Esophagus muscularis mucosa (tissue), 4 donors: Measurements from ENCODE around the gene RPS2.

Source experiments
- CTCF ChIP-seq, 3 experiments: fragments of 200-600 bp in 2 of 3; fragments of 450-650 bp in 1 of 3; sonication (generic) in 2 of 3; IDR thresholded peaks; one replicate each; pipeline ENCODE4 v1.5.1; 2017 to 2019; ENCODE audit warnings: antibody characterized with exemption in 3 of 3, mild to moderate bottlenecking in 2 of 3, moderate library complexity in 1 of 3
- EP300 ChIP-seq: sonication (generic); formaldehyde crosslinking; IDR thresholded peaks from one replicate; pipeline ENCODE4 v1.6.1; 2017; ENCODE audit warnings: antibody characterized with exemption
- POLR2AphosphoS5 ChIP-seq, 2 donors: sonication (generic); formaldehyde crosslinking; IDR thresholded peaks; one replicate each; pipeline ENCODE4 v1.6.1; 2017; ENCODE audit warnings: antibody characterized with exemption in 2 of 2

- TF ChIP-seq CTCF (IDR thresholded peaks at IDR 0.05) (no peak), POLR2AphosphoS5 (IDR thresholded peaks at IDR 0.05) (no peak), EP300 (no peak)
Observed at GRCh38 chr16:2001456-2002355, 37.1 kb upstream of the RPS2 start.
